ENCODE data around the gene PGM1. TPM values are rescaled to one million over a fixed set of nuclear protein-coding genes. Genes with fewer than 3 reads are reported as not detected.

Gene PGM1
- total and polyA plus RNA-seq, 2 of the 13 experiments (the other 11 are each of a cell fraction or from before 2014, with no cell fraction given) = 51.6 to 105 TPM

DNA sequence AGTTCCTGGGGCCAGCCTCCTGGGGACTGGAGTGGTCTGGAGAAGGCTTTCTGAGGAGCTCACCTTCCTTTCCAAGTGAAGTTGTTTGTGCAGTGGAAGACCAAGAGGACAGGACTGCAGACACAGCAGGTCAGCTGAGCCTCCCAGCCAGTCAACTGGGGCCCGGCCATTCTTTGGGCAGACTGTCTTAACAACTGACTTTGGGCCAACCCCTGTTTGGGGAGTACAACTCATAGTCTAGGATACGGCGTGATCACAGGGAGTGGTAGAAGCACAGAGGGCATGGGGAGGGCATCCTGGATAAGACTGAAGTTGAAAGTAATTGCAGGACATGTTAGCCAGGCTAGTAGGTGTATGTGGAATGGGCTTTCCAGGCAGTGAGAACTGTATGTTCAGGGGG is 50.3 kb downstream of the PGM1 start (continued):
- TF ChIP-seq, protein P1, sequence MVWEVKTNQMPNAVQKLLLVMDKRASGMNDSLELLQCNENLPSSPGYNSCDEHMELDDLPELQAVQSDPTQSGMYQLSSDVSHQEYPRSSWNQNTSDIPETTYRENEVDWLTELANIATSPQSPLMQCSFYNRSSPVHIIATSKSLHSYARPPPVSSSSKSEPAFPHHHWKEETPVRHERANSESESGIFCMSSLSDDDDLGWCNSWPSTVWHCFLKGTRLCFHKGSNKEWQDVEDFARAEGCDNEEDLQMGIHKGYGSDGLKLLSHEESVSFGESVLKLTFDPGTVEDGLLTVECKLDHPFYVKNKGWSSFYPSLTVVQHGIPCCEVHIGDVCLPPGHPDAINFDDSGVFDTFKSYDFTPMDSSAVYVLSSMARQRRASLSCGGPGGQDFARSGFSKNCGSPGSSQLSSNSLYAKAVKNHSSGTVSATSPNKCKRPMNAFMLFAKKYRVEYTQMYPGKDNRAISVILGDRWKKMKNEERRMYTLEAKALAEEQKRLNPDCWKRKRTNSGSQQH (CRISPR knock-in tag; IDR thresholded peaks at IDR 0.05; ENCODE audit: low read depth) = no peak

DNA sequence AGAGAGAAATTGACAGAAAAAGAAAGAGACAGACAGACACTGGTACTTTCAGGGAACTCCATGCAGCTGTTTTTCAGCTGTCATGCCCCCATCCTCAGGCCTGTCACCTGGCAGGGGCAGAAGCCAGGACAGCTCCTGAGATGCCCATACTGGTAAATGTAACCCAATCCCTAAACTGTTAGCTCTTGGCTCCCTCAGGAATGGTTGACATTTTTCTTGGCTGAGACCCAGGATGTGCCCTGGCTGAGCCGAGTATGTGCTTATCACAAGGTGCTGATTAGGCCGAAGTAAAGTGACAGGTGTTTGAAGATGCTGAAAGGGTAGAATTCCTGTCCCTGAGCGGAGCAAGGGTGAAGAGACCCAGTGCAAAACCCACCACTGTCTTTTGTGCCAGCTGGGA is 50.7 kb downstream of the PGM1 start:
- Histone ChIP-seq H3K27me3 (ENCODE audit: control insufficient read depth in 1 of 2, insufficient read depth in 2 of 2, low read length in 2 of 2) (no peaks in the 10 kb centered on the region), H3K4me3 (replicated peaks in 1 of 3; ENCODE audit: insufficient read depth in 1 of 3, low read depth in 2 of 3, low read length in 3 of 3) (no peak overlapping the region), H3K9ac (ENCODE audit: insufficient read depth, low read depth, low read length) (no peak overlapping the region), H2AFZ (ENCODE audit: low read length) (no peak overlapping the region), H3K36me3 (replicated peaks in 1 of 2; ENCODE audit: control insufficient read depth in 1 of 2, insufficient read depth in 2 of 2, low read length in 2 of 2) (peaks cover 6 to 45% of the 10 kb centered on the region in 2 experiments), H3K4me2 (ENCODE audit: low read depth, low read length) (no peak overlapping the region), H3K9me3 (ENCODE audit: low read length) (no peaks in the 10 kb centered on the region), H3K4me1 (ENCODE audit: insufficient read depth, low read length) (peaks cover 61% of the 10 kb centered on the region), H3K79me2 (ENCODE audit: insufficient read depth, low read length) (peaks cover 2% of the 10 kb centered on the region), H4K20me1 (ENCODE audit: insufficient read depth, low read length) (no peaks in the 10 kb centered on the region), H3K27ac (ENCODE audit: extremely low read length, insufficient read depth, low read length) (peak overlapping the region; percentile 95)
- ATAC-seq = no peak
- in situ Hi-C loops (cut with HindIII; ENCODE audit: extremely low pct_ligation_motif_present, low pct_unique_long_range_greater_than_20kb) = no loop called here
- ChIA-PET CTCF (ENCODE audit: low intra/inter-chr PET ratio, low total read pairs) (no interaction called here), POLR2A (no interaction called here)
- no peak for DNase-seq (ENCODE audit: low spot score)
- BruUV-seq (replicated peaks) = no TSS peak
- 82% methylated on average over 3 of the region's 3 CpGs for WGBS (ENCODE audit: low lambda C conversion rate)
- intact Hi-C loops (cut with micrococcal nuclease; ENCODE audit: unreplicated experiment) = no loop called here
- FAIRE-seq = no peak
- TF ChIP-seq DNMT1 (CRISPR knock-in tag; IDR thresholded peaks at IDR 0.05) (no peak), ZNF781 (CRISPR knock-in tag; IDR thresholded peaks at IDR 0.05; ENCODE audit: borderline replicate concordance, not compliant biosample characterization) (peak; percentile 9), JUNB (CRISPR knock-in tag; IDR thresholded peaks at IDR 0.05; ENCODE audit: borderline replicate concordance) (no peak)
- TF ChIP-seq, protein P2, sequence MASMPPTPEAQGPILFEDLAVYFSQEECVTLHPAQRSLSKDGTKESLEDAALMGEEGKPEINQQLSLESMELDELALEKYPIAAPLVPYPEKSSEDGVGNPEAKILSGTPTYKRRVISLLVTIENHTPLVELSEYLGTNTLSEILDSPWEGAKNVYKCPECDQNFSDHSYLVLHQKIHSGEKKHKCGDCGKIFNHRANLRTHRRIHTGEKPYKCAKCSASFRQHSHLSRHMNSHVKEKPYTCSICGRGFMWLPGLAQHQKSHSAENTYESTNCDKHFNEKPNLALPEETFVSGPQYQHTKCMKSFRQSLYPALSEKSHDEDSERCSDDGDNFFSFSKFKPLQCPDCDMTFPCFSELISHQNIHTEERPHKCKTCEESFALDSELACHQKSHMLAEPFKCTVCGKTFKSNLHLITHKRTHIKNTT (CRISPR knock-in tag; IDR thresholded peaks at IDR 0.05) = no peak
- TF ChIP-seq, protein P3, sequence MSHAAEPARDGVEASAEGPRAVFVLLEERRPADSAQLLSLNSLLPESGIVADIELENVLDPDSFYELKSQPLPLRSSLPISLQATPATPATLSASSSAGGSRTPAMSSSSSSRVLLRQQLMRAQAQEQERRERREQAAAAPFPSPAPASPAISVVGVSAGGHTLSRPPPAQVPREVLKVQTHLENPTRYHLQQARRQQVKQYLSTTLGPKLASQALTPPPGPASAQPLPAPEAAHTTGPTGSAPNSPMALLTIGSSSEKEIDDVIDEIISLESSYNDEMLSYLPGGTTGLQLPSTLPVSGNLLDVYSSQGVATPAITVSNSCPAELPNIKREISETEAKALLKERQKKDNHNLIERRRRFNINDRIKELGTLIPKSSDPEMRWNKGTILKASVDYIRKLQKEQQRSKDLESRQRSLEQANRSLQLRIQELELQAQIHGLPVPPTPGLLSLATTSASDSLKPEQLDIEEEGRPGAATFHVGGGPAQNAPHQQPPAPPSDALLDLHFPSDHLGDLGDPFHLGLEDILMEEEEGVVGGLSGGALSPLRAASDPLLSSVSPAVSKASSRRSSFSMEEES (CRISPR knock-in tag; IDR thresholded peaks at IDR 0.05) = no peak

Data from HepG2 (cell line).